PFSK-1 (cell line): ENCODE measurements around the gene GNPTAB.

ENCODE experiments used
- FOXP2 ChIP-seq: optimal IDR thresholded peaks from 2 replicates; pipeline ENCODE3; 2011; ENCODE audit warnings: borderline replicate concordance, control low read depth, inconsistent platforms; ENCODE audit not compliant: insufficient read depth; ENCODE audit errors: extremely low read length, extremely low read depth
- POLR2AphosphoS5 ChIP-seq: IDR thresholded peaks from 2 replicates; pipeline ENCODE4 v1.6.1; 2012; ENCODE audit warnings: low read depth, mild to moderate bottlenecking, control low read depth, low read length, moderate library complexity
- REST ChIP-seq, 2 experiments: IDR thresholded peaks; 2 replicates each; pipeline versions ENCODE4 v1.6.1 to v1.8.0; 2011 to 2012; ENCODE audit warnings: low read depth in 2 of 2, low read length in 2 of 2, control low read depth in 1 of 2, inconsistent platforms in 1 of 2, mild to moderate bottlenecking in 1 of 2, moderate library complexity in 1 of 2; ENCODE audit not compliant: insufficient read depth in 1 of 2
- SIN3A ChIP-seq: IDR thresholded peaks from 2 replicates; pipeline ENCODE4 v1.6.1; 2012; ENCODE audit warnings: mild to moderate bottlenecking, low read length, moderate library complexity, borderline replicate concordance; ENCODE audit not compliant: insufficient read depth
- TAF1 ChIP-seq: IDR thresholded peaks from 2 replicates; pipeline ENCODE4 v1.6.1; 2012; ENCODE audit warnings: low read length, control low read depth, borderline replicate concordance; ENCODE audit not compliant: insufficient read depth

Gene GNPTAB

DNA sequence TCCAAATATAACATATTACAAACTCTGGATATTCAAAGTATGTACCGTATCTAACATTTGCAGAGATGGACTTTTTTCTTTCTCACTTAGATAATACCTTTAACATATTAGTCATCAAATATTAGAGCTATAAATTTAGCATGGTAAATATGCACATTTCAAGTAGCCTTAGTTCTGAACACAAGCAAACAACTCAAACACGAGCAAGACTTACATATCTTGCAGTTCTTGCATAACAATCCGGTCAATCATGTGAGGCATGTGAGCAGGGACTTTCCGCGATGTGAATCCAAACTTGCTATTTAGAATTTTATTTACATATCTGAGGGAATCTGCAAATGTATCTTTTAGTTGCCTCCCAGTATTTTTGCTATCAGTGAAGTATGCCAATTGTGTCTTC is 69.4 kb downstream of the GNPTAB start:
- TF ChIP-seq FOXP2, result no peak
- TF ChIP-seq TAF1, result no peak
- TF ChIP-seq SIN3A, result no peak
- no peak for TF ChIP-seq REST (IDR thresholded peaks at IDR 0.05; ENCODE audit: insufficient read depth in 1 of 2, low read depth in 2 of 2, low read length in 2 of 2)
- TF ChIP-seq POLR2AphosphoS5, result no peak

DNA sequence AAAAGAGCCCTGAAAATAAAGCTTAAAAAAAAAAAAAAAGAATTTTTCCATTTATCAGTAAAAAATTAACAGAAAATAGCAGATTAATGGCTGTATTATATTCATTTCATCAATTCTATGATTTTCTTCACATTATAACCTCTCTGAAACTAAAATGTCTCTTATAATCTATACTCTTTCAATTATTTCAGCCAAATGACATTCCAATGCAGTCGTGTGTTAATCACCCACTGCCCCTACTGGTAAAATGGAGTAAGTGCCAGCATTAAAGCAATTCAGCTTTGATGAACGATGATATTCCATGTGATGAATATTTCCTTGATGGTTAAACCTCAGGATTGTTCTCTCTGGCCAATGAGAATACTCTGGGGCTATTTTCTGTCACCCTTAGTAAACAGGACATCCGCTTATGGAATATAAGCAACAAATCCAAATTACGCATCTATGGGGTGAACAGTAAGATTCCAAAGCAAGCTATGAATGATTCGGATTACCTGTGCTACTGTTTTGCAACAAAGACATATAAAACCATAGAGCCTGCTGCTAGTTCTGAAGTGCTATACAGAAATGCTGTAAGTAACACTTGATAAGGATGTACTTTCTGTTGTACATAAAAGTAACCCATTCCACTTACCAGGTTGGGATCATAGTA is 71.2 kb downstream of the GNPTAB start:
- TF ChIP-seq REST (IDR thresholded peaks at IDR 0.05; ENCODE audit: insufficient read depth in 1 of 2, low read depth in 2 of 2, low read length in 2 of 2), result no peak
- TF ChIP-seq POLR2AphosphoS5, result no peak
- no peak for TF ChIP-seq SIN3A
- no peak for TF ChIP-seq TAF1

- no peak for TF ChIP-seq TAF1
- TF ChIP-seq REST (IDR thresholded peaks at IDR 0.05; ENCODE audit: insufficient read depth in 1 of 2, low read depth in 2 of 2, low read length in 2 of 2), result no peak
- TF ChIP-seq POLR2AphosphoS5, result no peak
- TF ChIP-seq FOXP2, result no peak
- no peak for TF ChIP-seq SIN3A
Observed at GRCh38 chr12:101750152-101750551, 80.6 kb downstream of the GNPTAB start.

- TF ChIP-seq REST (IDR thresholded peaks at IDR 0.05; ENCODE audit: insufficient read depth in 1 of 2, low read depth in 2 of 2, low read length in 2 of 2) (no peak), POLR2AphosphoS5 (no peak), FOXP2 (no peak), SIN3A (no peak)
Observed at GRCh38 chr12:101749657-101750056, 81.1 kb downstream of the GNPTAB start.

- TF ChIP-seq TAF1 (no peak), SIN3A (no peak), REST (IDR thresholded peaks at IDR 0.05; ENCODE audit: insufficient read depth in 1 of 2, low read depth in 2 of 2, low read length in 2 of 2) (no peak), POLR2AphosphoS5 (no peak), FOXP2 (no peak)
Observed at GRCh38 chr12:101748907-101749306, 81.9 kb downstream of the GNPTAB start.
